IPS DF 4.7 (cell line): Measurements from ENCODE around the gene P3H2.
"Not testable (repeated sequence)": the region's sequence is repeated elsewhere in the genome, so short reads cannot be mapped to it uniquely, and the experiment has no call there.

Experiments
- DNase-seq: peaks from one replicate; pipeline ENCODE4 v3.0.0-alpha.2; 2013; ENCODE audit warnings: low spot score; ENCODE audit errors: extremely low read depth

Gene P3H2

DNA sequence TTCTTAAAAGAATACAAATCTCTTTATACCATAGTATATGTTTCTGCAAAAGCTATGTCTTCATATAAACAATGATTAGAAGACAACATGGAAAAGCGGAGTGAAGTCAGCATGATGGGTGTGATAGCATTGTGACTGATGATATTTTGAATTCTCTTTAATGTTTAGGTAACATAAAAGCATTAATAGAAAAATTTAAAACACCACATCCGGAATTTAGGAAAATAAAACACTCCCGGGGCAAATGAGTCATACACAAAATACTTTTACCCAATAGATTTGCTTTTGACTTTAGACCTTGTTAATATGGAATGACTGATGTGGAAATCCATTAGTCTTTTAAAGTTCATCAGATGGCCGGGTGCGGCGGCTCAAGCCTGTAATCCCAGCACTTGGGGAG lies 134.7 kb downstream of the P3H2 start:
- DNase-seq: no peak

DNA sequence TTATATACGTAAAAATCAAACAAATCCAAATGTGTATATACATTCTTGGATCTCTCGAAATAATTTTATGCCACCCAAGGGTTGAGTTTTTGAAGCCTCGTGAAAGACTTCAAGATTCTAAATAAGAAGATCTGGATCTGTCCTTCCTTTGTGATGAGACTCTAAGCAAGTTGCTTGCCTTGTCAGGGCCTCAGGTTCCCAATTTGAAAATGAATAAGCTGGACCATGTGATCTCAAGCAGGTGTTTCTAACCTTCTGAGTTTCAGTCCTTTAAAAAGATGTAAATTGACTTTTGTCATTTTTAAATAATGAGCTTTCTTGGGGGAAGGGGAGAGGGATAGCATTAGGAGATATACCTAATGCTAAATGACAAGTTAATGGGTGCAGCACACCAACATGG lies 137.1 kb downstream of the P3H2 start:
- DNase-seq: no peak

DNA sequence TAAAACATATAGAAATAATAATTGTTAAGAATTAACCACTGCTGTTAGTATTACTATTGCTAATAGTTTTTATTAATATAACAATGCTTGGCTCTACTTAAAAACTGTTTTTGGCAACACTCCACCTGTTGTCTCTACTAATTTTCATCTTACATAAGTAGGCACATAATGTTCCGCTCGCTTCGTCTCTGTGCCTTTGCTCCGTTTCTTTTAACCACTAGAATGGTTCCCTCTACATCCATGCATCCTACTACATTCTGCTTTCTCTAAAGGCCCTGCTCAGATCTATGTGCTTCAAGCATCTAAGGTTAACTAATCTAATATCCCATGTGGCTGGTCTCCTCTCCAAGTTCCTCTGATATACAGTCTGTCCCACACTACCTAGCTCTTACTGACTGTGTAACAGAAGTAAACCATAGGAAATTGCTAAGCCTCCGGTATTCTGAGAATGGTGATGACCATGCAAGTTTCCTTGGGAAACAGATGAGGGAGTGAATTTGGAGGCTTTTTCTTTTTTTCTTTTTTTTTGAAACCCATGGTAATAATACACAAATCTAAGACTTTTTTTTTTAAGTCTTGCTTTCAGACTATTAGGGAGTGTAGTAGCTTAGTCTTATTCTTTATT lies 138.3 kb downstream of the P3H2 start:
- DNase-seq: no peak

DNA sequence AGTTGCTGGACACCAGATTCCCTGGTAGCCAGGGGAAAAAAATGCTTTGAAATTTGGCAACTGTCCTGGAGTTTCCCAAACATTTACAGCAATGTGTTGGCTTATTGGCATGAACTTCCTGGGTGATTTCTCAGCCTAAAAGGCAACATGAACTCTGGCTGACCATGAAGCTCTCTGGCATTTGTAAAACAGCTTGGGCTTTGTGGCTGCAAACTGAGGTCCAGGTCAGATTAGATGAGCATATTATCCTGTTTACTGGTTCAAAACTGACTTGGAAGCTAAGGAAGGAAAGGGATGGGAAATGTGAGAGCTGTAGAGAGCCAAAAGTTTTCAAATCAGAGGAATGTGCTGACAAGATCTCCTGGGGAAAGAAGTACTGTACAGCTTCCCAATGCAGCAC lies 139.0 kb downstream of the P3H2 start:
- no peak for DNase-seq

DNA sequence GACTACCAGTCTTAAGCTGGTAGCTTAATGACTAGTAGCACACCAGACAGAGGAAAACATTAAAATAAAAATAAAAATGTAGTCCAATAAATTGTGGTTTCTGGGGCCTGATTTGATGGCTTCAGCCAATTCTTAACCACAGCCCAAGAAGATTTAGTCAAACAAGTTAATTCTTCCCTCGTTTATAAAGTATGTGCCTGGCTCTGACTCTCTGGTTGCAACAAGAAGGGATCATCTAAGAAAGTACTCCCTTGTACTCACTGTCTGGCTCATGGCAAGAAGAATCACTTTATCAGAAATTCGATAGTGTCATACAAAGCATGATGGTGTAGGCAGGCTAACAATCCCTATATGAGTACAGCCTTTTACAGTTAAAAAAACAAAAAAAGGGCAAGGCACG lies 141.9 kb downstream of the P3H2 start:
- DNase-seq: no peak

DNA sequence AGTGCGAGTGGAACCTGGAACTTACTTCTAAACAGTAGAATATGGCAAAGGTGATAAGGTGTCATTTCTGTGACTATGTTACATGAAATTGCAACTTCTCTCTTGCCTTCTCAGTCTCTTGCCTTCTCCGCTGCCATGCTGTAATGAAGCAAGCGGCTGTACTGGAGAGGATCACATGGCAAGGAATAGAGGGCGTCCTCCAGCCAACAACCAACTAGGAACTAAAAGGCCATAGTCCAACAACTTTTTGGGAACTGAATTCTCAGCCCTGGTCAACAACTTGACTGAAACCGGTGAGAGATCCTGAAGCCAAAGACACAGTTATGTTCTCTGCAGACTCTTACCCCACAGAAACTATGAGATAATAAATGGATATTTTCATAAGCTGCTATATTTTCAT lies 143.5 kb downstream of the P3H2 start:
- no peak for DNase-seq

DNA sequence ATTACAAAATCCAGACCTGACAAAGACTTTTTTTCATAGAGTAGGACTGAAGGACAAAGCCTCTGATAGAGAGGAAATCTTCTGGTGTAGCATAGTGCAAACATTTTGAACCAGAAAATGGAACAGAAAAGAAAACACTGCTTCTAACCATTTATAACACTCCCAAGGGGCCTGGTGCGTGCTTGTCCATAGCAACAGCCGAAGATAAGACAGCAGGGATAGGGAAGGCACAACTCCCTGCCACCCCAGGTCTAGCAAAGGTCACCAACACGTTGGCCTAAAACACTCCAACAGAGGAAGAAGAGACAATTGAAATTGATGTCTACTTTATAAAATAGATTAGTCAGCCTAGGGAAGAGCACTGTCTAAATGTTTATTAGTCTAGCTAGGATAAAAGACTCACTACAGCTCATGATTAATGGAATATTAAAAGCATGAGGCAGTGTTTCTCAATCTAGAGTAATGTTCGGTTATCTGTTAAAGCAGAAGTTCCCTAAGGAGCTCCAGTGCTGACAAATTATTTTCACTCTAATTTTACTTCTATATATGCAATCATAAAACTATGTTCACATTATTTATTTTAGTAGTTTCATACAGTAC lies 145.2 kb downstream of the P3H2 start:
- no peak for DNase-seq

DNA sequence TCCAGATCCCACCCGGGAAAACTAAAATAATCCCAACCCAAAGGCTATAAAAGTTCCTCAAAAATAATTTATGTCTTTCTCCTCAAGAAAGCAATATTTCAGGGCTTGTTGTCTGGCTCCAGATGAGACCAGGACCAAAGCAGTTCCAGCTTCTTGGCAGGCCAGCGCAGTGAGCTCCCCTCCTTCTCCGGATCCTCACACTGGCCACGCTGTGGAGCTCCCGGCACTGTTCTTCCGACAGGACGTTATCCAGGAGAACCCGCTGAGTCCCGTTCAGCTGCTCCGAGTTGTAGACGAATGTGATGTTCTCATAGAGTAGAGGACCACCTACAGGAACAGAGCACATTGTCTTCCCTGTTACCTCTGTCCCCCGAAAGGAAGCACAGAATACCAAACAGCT lies 146.3 kb downstream of the P3H2 start:
- DNase-seq: no peak

DNA sequence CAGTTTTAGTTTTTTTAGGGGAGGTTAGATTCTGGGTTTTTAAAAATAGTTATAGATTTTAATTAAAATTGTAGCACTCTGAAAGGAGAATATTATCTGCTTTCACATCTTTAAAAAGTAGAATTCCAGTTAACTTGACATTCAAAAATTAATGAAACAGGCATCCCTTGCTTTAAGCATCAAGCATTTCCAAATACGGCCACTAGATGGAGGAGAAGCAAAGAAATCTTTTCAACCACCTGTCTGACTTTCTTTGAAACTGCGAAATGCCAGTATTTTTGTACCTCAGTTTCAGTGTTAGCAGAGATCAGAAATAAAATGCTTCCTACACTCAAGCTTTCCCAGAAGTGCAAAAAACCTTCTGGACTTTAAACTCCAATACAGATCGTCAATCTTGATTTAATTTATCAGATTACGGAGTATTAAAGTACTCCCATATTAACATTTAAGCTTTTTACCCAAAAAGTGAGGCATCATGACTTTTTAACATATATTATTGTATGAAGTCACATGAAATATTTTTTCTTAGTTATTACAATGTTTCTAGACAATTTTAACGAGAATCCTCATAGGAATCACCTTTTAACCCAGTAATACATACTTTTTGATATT lies 153.3 kb downstream of the P3H2 start:
- peak; percentile 41 for DNase-seq

DNA sequence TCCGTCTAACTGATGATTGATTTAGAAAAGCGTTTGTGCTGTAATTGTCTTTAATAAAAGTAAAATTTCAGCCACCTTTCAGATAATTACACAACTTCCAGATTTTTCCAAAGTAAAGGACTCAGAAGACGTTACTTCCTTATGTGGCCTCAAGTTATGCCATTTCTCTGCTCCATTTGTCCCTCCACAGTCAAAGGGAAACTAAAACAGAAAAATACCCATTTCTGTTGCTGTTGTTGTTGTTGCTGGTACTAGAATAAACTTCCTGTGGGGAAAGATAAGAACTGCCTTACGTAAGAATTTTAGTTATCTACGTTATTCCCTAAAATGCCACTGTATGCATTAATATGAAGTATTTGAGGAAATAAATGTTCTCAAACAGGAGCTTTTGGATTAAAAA lies 153.9 kb downstream of the P3H2 start:
- DNase-seq: no peak

DNA sequence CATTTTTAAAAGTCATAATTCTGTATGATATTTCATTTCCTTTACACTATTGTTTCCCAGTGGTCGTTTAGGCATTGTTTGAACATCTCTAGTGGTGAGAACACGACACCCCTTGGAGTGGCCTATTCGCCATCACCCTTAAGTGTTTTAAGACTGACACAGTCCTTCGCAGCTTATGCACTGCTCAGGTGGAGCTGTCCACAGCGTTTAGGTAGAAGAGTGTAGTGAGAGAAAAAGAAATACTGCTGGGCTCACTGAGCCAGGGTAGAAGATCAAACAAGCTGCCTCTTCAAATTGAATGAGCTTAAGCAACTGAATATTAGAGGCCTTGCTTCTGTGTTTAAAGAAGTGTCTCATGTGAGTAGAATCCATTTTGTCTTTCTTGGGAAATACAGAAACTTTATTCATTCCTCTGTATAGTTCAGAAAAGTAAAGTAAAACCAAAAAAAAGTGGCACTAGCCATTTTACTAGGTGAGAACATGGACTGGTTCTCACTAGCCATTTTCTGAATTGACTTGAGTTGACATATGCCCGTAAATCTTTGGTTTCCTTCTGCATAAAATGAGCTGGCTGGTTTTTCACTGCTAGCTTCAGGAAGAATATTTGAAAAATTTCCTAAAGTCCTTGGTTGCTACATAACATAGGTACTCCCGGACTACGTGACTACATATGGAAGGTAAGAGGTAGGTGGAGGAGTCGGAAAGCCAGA lies 155.9 kb downstream of the P3H2 start:
- DNase-seq: no peak

DNA sequence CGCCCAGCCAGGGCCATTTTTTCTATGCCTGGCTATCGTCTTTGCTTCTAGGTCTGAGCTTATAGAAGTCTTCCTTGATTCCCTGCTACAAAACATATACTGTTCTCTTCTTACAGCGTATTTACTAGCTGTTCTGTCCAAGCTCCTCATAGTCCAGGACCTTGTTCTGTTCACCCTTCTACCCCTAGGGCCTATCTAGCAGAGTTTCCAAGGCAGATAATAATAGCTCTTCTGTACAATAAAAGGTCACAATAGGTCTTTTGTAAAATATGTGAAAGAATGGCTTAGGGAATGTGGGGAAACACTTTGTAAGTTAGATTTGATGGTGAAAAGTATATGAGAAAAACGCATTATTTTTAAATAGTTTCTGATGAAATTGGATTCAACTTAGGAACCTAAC lies 158.2 kb downstream of the P3H2 start:
- DNase-seq: no peak

DNA sequence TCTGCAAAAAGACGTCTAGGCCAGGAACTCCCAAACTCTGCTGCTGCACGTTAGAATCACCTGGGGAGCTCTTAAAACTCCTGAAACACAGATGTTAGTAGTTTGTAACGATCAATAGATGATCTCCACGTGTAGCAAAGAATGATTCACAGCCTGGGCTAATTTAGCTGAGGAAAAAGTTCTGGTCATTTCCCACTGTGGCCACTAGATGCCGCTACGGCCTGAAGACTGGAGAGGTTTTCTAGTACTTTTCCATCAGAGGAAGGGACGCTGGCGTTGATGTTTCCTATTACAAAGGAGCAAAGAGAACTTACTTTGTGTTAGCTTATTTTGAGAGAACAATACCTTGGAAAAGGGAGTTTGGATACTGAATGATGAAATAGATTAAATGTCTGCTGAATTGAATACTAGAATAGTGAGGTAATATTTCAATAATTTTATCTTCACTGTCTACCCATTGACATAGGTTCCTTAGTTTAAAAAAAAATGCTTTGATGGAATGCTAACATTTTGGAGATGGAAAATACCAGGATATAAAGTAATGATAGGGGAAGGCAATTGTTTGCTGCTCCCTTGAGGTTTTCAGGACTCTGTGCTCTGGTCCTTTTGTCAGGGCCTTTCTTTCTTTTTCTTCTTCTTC lies 159.1 kb downstream of the P3H2 start:
- peak; percentile 81 for DNase-seq

DNA sequence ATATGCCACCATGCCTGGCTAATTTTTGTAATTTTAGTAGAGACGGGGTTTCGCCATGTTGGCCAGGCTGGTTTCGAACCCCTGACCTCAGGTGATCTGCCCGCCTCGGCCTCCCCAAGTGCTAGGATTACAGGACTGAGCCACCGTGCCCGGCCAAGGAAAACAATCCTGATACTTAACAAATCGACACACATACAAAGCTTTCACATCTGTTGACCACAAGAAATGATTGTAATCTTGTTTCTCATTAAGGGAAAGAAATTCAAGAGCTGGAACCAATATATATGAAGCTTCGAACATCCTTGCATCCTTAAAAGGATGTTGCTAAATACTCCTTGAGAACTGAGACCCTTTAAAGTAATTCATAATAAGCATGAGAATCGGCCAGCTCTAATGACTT lies 159.6 kb downstream of the P3H2 start:
- not testable (repeated sequence) for DNase-seq

DNA sequence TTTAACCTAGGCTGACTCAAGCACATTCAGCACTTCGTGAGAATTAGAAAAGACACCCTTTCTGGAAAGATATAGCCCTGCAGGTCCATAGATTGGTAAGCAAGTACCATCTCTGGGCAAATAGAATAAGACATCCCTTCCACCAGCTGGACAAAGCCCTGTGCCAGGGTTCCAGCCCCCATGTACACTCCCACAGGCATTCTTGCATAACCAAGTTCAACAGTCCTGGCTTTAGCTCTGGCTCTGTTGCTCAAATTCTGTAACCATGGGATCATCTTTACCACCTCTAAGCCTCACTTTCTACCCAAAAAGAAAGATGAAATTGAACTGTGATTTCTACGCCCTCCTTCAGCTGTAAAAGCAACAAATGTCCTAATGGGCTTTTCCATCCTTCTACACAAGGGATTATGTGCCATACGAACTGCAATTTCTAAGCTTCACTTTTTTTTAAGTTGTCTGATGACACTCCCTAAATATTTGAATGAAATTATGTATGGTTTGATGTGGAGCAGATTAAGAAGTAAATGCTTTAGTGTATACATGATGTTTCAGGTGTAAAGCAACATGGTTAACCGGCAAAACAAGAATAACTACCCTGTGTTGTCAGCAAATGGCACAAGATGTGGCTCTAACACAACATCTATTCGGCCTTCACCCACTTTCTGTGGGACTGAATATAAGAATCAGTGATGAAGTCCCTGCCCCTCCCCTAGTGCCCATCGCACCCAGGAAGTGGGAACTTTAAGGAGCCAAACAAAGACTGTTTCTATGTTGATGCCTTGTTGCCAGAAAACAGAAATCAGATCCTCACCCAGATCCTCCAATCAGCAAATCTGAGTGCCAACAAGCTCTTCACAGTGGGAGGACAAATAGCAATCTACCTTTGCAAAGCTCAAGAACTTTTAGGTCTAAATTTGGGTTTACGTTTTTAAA lies 165.7 kb downstream of the P3H2 start:
- DNase-seq: no peak

DNA sequence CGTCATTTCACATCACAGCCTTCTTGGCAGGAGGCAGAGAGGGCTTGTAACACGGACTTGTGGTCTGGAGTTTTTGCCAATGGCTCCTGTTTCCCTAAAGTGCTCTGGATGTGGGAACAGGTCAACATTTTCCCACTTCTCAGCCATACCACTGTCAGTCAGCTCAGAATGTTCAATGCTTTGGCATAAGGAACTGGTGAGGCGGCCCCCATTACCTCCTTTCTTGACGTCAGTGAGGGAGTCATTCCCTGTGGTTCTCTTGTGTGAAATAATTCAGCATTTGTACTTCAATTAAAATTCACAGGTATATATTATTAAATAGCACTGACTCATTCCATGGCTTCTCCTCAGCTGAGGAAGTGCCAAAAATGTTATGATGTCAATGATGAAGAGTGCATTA lies 167.1 kb downstream of the P3H2 start:
- no peak for DNase-seq

DNA sequence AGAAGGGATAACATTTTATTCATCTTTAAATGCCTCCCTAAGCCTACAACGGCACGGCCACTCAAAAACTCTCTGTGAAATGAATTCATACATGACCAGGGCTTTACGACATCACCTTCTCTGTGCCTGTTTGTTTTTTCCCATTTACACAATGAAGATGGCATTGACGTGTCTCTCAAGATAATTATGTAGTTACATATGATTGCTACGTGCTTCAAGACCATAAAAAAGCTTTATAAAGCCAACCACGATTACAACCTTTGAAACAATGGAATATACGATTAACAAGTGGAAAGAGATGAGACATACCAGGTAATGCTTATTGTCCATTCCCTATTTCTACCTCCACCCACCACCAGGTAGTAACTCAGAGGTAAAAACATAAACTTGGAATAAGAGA lies 168.4 kb downstream of the P3H2 start:
- DNase-seq: no peak

DNA sequence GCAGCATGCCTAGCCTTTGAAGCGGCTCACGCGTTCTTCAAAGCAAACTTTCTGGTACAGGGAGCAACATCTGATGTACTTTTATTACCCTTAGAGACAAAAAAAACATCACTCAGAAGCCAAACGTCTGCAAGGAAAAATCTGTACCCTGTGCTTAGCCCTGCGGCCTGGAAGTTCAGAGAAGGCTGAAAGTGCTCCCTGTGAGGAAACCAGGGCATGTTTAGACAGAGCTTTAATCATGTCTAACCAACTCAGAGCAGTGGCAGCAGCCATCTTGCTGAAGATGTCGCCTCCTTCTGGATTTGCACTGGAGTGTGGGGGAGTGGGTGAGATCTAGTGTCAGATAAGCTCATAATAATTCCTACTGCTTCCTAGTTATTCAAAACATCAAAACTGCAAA lies 170.4 kb downstream of the P3H2 start:
- no peak for DNase-seq

DNA sequence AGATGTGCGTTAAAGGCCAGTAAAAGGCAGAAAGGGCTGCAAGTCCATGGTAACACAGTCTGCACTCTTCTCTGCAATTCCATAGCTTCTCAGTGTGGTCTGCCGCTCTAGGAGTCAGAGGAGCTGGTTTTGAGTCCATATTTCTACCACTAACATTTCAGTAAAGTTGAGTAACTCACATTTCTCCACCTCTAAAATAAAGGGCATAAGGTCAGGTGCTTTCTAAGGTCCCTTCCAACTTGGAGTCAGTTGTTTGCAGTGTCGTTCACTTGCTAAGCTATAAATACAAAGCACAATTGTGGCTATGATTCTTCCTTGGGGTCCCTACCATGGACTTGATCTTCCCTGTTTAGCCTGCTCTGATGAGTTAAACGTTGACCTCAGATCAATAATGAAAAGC lies 171.1 kb downstream of the P3H2 start:
- DNase-seq: no peak

DNA sequence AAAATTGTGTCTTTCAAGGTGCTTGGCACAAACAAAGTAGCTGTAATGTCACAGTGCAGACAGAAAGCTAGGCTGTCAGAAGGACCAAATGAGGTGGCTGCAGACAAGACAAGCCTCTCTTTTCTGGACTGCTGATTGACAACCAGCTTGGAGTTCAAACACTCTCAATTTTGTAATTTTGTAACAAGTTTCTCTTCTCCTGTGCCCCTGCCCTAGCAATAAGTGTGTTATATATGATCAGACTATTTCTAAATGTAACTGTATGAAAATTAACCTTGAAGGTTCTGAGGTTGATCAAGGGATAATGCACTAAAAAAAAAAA lies 172.0 kb downstream of the P3H2 start:
- DNase-seq: no peak
